AG09309 (cell line): ENCODE results near the gene RALGDS.
"Not testable (repeated sequence)": the region's sequence is repeated elsewhere in the genome, so short reads cannot be mapped to it uniquely, and the experiment has no call there.

Experiments used
- DNase-seq: peaks from one replicate; pipeline ENCODE4 v3.0.0-alpha.2; 2010; ENCODE audit warnings: low read depth
- H3K4me3 ChIP-seq: 2 replicates; pipeline ENCODE4 v1.5.1; 2011; ENCODE audit warnings: mild to moderate bottlenecking, low read depth, low read length, moderate library complexity; ENCODE audit not compliant: control insufficient read depth
- TF ChIP-seq, protein P1 (sequence below): IDR thresholded peaks from 2 replicates; pipeline ENCODE4 v1.5.1; 2011; ENCODE audit warnings: mild to moderate bottlenecking, low read depth, low read length, inconsistent platforms; ENCODE audit not compliant: insufficient read depth, control insufficient read depth; ENCODE audit errors: missing control alignments

Gene RALGDS

GRCh38 chr9:133073086-133074014 lies 47.7 kb downstream of the RALGDS start:
- H3K4me3 ChIP-seq: no peak overlapping the region
- TF ChIP-seq, protein P1, sequence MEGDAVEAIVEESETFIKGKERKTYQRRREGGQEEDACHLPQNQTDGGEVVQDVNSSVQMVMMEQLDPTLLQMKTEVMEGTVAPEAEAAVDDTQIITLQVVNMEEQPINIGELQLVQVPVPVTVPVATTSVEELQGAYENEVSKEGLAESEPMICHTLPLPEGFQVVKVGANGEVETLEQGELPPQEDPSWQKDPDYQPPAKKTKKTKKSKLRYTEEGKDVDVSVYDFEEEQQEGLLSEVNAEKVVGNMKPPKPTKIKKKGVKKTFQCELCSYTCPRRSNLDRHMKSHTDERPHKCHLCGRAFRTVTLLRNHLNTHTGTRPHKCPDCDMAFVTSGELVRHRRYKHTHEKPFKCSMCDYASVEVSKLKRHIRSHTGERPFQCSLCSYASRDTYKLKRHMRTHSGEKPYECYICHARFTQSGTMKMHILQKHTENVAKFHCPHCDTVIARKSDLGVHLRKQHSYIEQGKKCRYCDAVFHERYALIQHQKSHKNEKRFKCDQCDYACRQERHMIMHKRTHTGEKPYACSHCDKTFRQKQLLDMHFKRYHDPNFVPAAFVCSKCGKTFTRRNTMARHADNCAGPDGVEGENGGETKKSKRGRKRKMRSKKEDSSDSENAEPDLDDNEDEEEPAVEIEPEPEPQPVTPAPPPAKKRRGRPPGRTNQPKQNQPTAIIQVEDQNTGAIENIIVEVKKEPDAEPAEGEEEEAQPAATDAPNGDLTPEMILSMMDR: no peak
- no peak for DNase-seq

GRCh38 chr9:133072210-133072609 lies 48.8 kb downstream of the RALGDS start:
- not testable (repeated sequence) for H3K4me3 ChIP-seq, DNase-seq

- no peak for DNase-seq
- TF ChIP-seq, protein P1: no peak
- H3K4me3 ChIP-seq: no peak overlapping the region
Observed at GRCh38 chr9:133071484-133072150, 49.4 kb downstream of the RALGDS start.

DNA sequence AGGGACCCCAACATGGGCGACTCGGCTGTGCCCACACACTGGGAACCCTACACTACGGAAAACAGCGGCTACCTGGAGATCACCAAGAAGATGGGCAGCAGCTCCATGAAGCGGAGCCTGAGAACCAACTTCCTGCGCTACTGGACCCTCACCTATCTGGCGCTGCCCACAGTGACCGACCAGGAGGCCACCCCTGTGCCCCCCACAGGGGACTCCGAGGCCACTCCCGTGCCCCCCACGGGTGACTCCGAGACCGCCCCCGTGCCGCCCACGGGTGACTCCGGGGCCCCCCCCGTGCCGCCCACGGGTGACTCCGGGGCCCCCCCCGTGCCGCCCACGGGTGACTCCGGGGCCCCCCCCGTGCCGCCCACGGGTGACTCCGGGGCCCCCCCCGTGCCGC lies 50.1 kb downstream of the RALGDS start:
- not testable (repeated sequence) for H3K4me3 ChIP-seq, DNase-seq

- not testable (repeated sequence) for DNase-seq, H3K4me3 ChIP-seq
Observed at GRCh38 chr9:133070500-133070961, 50.5 kb downstream of the RALGDS start.

GRCh38 chr9:133068431-133068830 lies 52.6 kb downstream of the RALGDS start:
- not testable (repeated sequence) for H3K4me3 ChIP-seq, DNase-seq

DNA sequence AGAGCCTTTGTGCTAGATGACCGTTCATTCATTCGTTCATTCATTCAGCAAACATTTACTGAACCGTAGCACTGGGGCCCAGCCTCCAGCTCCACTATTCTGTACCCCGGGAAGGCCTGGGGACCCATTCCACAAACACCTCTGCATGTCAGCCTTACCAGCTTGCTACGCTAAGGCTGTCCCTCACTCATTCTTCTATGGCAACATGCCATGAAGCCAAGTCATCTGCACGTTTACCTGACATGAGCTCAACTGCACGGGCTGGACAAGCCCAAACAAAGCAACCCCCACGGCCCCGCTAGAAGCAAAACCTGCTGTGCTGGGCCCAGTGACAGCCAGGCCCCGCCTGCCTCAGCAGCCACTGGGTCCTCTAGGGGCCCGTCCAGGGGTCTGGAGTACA lies 53.2 kb downstream of the RALGDS start:
- TF ChIP-seq, protein P1: no peak
- no peak overlapping the region for H3K4me3 ChIP-seq
- DNase-seq: no peak

- no peak overlapping the region for H3K4me3 ChIP-seq
- DNase-seq: no peak
- TF ChIP-seq, protein P1: no peak
Observed at GRCh38 chr9:133067006-133067405, 54.0 kb downstream of the RALGDS start.
